ENCODE data around the gene PTPRN2. TPM values are rescaled to one million over a fixed set of nuclear protein-coding genes. Genes with fewer than 3 reads are reported as not detected.

PTPRN2 gene
- total and polyA plus RNA-seq, 2 experiments from 2014 or later: 0.28 TPM; not detected in 1

DNA sequence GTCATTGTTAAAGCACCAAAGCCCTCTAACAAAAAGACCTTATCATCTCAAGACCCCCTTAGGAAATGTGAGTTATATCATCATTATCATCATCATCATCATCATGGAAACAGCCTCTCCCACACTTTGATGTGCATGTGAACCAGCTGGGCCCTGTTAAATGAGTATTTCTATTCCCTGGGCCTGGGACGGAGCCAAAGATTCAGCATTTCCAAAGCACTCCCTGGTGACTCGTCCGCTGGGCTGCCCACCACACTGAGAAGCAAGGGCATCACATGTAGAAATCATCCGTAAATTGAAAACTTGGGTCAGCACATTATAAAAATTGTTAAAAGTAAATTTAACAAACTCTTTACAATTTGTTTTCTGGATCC lies 88.6 kb downstream of the PTPRN2 start:
- no peak overlapping the region for H3K27ac ChIP-seq
- no peaks in the 10 kb centered on the region for H3K36me3 ChIP-seq
- no peak for TF ChIP-seq CTCF (IDR thresholded peaks at IDR 0.05; ENCODE audit: low read depth, low read length)
- no peak overlapping the region for H3K4me3 ChIP-seq
- H3K4me1 ChIP-seq (ENCODE audit: low read depth): no peaks in the 10 kb centered on the region
- no peaks in the 10 kb centered on the region for H3K9me3 ChIP-seq (ENCODE audit: low read depth)
- no peak for DNase-seq (ENCODE audit: low read depth in 1 of 2, low spot score in 1 of 2)
- peaks cover 17% of the 10 kb centered on the region for H3K27me3 ChIP-seq

GRCh38 chr7:158498443-158499081 lies 89.1 kb downstream of the PTPRN2 start:
- H3K9me3 ChIP-seq (ENCODE audit: low read depth): no peaks in the 10 kb centered on the region

DNA sequence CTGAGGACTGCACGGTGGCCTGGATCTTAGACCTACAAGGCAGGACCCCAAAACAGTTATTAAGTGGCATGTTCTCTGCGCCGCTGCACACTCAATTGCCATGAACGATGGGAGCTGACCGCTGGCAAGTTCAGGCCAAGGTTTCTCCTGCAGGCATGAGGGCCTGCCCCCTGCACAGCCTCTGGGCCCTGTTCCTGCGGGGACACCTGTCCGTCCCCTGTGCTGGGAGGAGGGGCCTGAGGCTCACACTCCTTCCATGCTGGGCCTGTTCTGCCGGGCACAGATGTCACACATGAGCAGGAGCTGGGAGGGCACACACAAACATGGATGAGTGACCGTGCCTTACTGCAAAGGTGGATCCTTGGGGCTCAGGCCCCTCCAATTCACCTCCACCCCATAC lies 90.0 kb downstream of the PTPRN2 start:
- no peak overlapping the region for H3K27ac ChIP-seq
- H3K4me1 ChIP-seq (ENCODE audit: low read depth): no peaks in the 10 kb centered on the region
- H3K36me3 ChIP-seq: no peaks in the 10 kb centered on the region
- TF ChIP-seq CTCF (IDR thresholded peaks at IDR 0.05; ENCODE audit: low read depth, low read length): no peak
- DNase-seq (ENCODE audit: low read depth in 1 of 2, low spot score in 1 of 2): no peak
- no peak overlapping the region for H3K4me3 ChIP-seq
- H3K27me3 ChIP-seq: peaks cover 18% of the 10 kb centered on the region
- H3K9me3 ChIP-seq (ENCODE audit: low read depth): no peaks in the 10 kb centered on the region

More at GRCh38 chr7:158498443-158499081, 89.1 kb downstream of the PTPRN2 start:
- Histone ChIP-seq H3K36me3 (no peaks in the 10 kb centered on the region), H3K27me3 (peaks cover 18% of the 10 kb centered on the region), H3K4me3 (no peak overlapping the region), H3K4me1 (ENCODE audit: low read depth) (no peaks in the 10 kb centered on the region), H3K27ac (no peak overlapping the region)
- DNase-seq (ENCODE audit: low read depth in 1 of 2, low spot score in 1 of 2): no peak
- no peak for TF ChIP-seq CTCF (IDR thresholded peaks at IDR 0.05; ENCODE audit: low read depth, low read length)

DNA sequence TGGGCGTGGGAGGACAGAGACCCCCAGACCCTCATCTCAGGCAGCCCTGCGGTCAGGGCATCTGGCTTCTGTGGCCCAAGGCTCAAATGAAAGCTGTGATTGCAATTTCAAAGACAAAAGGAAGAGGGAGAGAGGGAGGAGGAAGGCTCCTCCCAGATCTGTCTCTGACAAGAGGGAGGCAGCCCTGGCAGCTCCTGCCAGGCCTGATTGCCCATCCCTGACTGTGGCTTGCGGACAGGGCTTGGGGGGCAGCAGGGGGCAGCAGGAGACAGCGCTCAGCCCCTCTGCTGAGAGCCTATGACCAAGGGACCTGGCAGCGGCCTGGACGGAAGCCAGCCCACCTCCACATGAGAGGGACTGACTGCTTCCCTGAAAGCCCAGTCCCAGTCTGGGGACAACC lies 91.8 kb downstream of the PTPRN2 start:
- Histone ChIP-seq H3K9me3 (ENCODE audit: low read depth) (no peaks in the 10 kb centered on the region), H3K27ac (no peak overlapping the region), H3K4me3 (no peak overlapping the region), H3K4me1 (ENCODE audit: low read depth) (no peaks in the 10 kb centered on the region), H3K36me3 (no peaks in the 10 kb centered on the region), H3K27me3 (peaks cover 18% of the 10 kb centered on the region)
- DNase-seq (ENCODE audit: low read depth in 1 of 2, low spot score in 1 of 2): peak; percentile 11 to 60
- peak; percentile 5 for TF ChIP-seq CTCF (IDR thresholded peaks at IDR 0.05; ENCODE audit: low read depth, low read length)

DNA sequence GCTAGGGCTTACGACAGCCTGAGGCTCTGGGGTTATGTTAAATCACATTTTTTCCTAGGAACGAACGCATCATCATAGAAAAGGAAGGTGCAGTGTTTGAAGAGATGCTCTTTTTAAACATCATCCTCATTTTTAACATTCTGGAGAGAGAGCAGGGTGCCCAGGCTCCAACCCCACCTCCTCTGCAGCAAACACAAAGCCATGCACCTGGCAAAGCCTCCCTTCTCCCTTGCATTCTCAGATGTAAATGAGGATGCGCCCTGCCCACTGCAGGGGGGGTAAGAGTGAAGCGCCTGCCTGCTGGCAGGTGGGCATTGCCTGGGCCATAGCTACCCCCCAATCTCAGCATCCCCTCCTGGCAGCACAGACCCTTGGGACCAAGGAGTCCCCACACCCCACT lies 92.4 kb downstream of the PTPRN2 start:
- no peak overlapping the region for H3K27ac ChIP-seq
- no peaks in the 10 kb centered on the region for H3K36me3 ChIP-seq
- DNase-seq (ENCODE audit: low read depth in 1 of 2, low spot score in 1 of 2): no peak
- TF ChIP-seq CTCF (IDR thresholded peaks at IDR 0.05; ENCODE audit: low read depth, low read length): no peak
- no peaks in the 10 kb centered on the region for H3K9me3 ChIP-seq (ENCODE audit: low read depth)
- no peaks in the 10 kb centered on the region for H3K4me1 ChIP-seq (ENCODE audit: low read depth)
- H3K27me3 ChIP-seq: peaks cover 18% of the 10 kb centered on the region
- H3K4me3 ChIP-seq: no peak overlapping the region

Measured in cardiac muscle cell (in vitro differentiated cells and primary cell).